ENCODE data around the gene TNFRSF19.

TNFRSF19 gene

GRCh38 chr13:23609874-23610576 is 39.8 kb downstream of the TNFRSF19 start:
- Histone ChIP-seq H2BK120ac (ENCODE audit: insufficient read depth, low read length, poor library complexity) (no peak overlapping the region), H3K18ac (ENCODE audit: low read length) (no peak overlapping the region), H3K36me3 (ENCODE audit: control insufficient read depth in 1 of 2, insufficient read depth in 2 of 2, low read length in 2 of 2) (peaks cover 16 to 18% of the 10 kb centered on the region in 2 experiments), H4K91ac (ENCODE audit: low read depth, low read length) (no peak overlapping the region), H2BK5ac (ENCODE audit: low read depth, low read length, poor library complexity) (no peak overlapping the region), H3K4me2 (ENCODE audit: low read length) (no peak overlapping the region), H3K27me3 (ENCODE audit: insufficient read depth, low read length) (no peaks in the 10 kb centered on the region), H3K4ac (ENCODE audit: low read depth, low read length) (no peak overlapping the region), H3K79me2 (ENCODE audit: control insufficient read depth, insufficient read depth, low read length, poor library complexity) (no peaks in the 10 kb centered on the region), H3K4me1 (ENCODE audit: control insufficient read depth in 1 of 2, insufficient read depth in 2 of 2, low read length in 2 of 2) (peaks cover 0 to 2% of the 10 kb centered on the region in 2 experiments), H4K12ac (ENCODE audit: low read depth, low read length) (no peak overlapping the region), H3K14ac (ENCODE audit: low read length) (no peak overlapping the region), H3K9me3 (ENCODE audit: insufficient read depth, low read depth, low read length) (no peaks in the 10 kb centered on the region), H3K23ac (ENCODE audit: low read length) (no peak overlapping the region), H3K79me1 (ENCODE audit: low read length) (no peaks in the 10 kb centered on the region), H3K27ac (ENCODE audit: low read depth, low read length) (no peak overlapping the region), H2AFZ (ENCODE audit: insufficient read depth, low read length, poor library complexity) (no peak overlapping the region), H3K9ac (ENCODE audit: low read length) (no peak overlapping the region), H4K8ac (ENCODE audit: low read depth, low read length) (no peak overlapping the region), H2BK12ac (ENCODE audit: low read length) (no peak overlapping the region), H3K4me3 (ENCODE audit: low read depth, low read length) (no peak overlapping the region), H2AK5ac (ENCODE audit: low read length) (no peak overlapping the region)
- WGBS (ENCODE audit: extremely low coverage, insufficient coverage, insufficient read length), result no CpG with 5 or more reads among the region's 3 CpGs
- no peak for DNase-seq

DNA sequence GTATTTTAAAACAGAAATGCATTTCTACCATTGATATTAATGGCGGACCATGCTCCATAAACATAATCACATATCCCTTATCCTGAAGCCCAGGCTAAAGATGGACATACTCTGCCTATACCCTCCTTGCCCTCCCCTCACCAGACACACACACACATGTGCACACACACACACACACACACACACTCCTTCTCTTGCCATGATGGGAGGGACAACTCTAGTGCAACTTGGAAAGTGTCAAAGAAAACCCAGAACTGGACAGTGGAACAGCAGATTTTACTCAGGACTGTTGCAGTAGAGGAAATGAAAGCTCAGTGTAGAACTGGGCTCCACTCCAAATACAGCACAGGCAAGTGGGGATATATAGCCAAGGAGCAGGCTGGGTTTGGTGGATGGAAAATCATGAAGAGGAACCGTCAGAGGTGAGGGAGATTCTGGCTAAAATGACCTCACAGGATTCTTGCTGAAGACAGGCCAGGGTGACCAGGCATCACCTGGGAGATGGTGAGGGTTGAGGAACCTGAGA is 40.8 kb downstream of the TNFRSF19 start:
- Histone ChIP-seq H3K4me1 (ENCODE audit: control insufficient read depth in 1 of 2, insufficient read depth in 2 of 2, low read length in 2 of 2) (peaks cover 0 to 5% of the 10 kb centered on the region in 2 experiments), H2BK12ac (ENCODE audit: low read length) (no peak overlapping the region), H3K23ac (ENCODE audit: low read length) (no peak overlapping the region), H3K4me2 (ENCODE audit: low read length) (no peak overlapping the region), H3K14ac (ENCODE audit: low read length) (no peak overlapping the region), H2BK5ac (ENCODE audit: low read depth, low read length, poor library complexity) (no peak overlapping the region), H3K9me3 (ENCODE audit: insufficient read depth, low read depth, low read length) (no peaks in the 10 kb centered on the region), H3K9ac (ENCODE audit: low read length) (no peak overlapping the region), H3K36me3 (ENCODE audit: control insufficient read depth in 1 of 2, insufficient read depth in 2 of 2, low read length in 2 of 2) (peaks cover 19 to 23% of the 10 kb centered on the region in 2 experiments), H2AK5ac (ENCODE audit: low read length) (no peak overlapping the region), H3K27me3 (ENCODE audit: insufficient read depth, low read length) (no peaks in the 10 kb centered on the region), H3K18ac (ENCODE audit: low read length) (no peak overlapping the region), H2AFZ (ENCODE audit: insufficient read depth, low read length, poor library complexity) (no peak overlapping the region), H4K8ac (ENCODE audit: low read depth, low read length) (no peak overlapping the region), H4K91ac (ENCODE audit: low read depth, low read length) (no peak overlapping the region), H4K12ac (ENCODE audit: low read depth, low read length) (no peak overlapping the region), H3K4me3 (ENCODE audit: low read depth, low read length) (no peak overlapping the region), H2BK120ac (ENCODE audit: insufficient read depth, low read length, poor library complexity) (no peak overlapping the region), H3K79me2 (ENCODE audit: control insufficient read depth, insufficient read depth, low read length, poor library complexity) (no peaks in the 10 kb centered on the region), H3K27ac (ENCODE audit: low read depth, low read length) (no peak overlapping the region), H3K79me1 (ENCODE audit: low read length) (no peaks in the 10 kb centered on the region), H3K4ac (ENCODE audit: low read depth, low read length) (no peak overlapping the region)
- WGBS (ENCODE audit: extremely low coverage, insufficient coverage, insufficient read length), result no CpG with 5 or more reads among the region's 2 CpGs
- no peak for DNase-seq

- no peak overlapping the region for H2BK5ac ChIP-seq (ENCODE audit: low read depth, low read length, poor library complexity)
- no peak overlapping the region for H3K4ac ChIP-seq (ENCODE audit: low read depth, low read length)
- no peak overlapping the region for H3K23ac ChIP-seq (ENCODE audit: low read length)
- H4K8ac ChIP-seq (ENCODE audit: low read depth, low read length), result no peak overlapping the region
- no peak overlapping the region for H2AFZ ChIP-seq (ENCODE audit: insufficient read depth, low read length, poor library complexity)
- no peak overlapping the region for H2AK5ac ChIP-seq (ENCODE audit: low read length)
- peaks cover 4 to 9% of the 10 kb centered on the region in 2 experiments for H3K4me1 ChIP-seq (ENCODE audit: control insufficient read depth in 1 of 2, insufficient read depth in 2 of 2, low read length in 2 of 2)
- H4K12ac ChIP-seq (ENCODE audit: low read depth, low read length), result no peak overlapping the region
- H3K36me3 ChIP-seq (ENCODE audit: control insufficient read depth in 1 of 2, insufficient read depth in 2 of 2, low read length in 2 of 2), result peaks cover 23 to 32% of the 10 kb centered on the region in 2 experiments
- H2BK120ac ChIP-seq (ENCODE audit: insufficient read depth, low read length, poor library complexity), result no peak overlapping the region
- H3K4me3 ChIP-seq (ENCODE audit: low read depth, low read length), result no peak overlapping the region
- no peak overlapping the region for H3K18ac ChIP-seq (ENCODE audit: low read length)
- H3K27ac ChIP-seq (ENCODE audit: low read depth, low read length), result no peak overlapping the region
- no CpG with 5 or more reads among the region's 1 CpG for WGBS (ENCODE audit: extremely low coverage, insufficient coverage, insufficient read length)
- H3K27me3 ChIP-seq (ENCODE audit: insufficient read depth, low read length), result no peaks in the 10 kb centered on the region
- no peak overlapping the region for H3K9ac ChIP-seq (ENCODE audit: low read length)
- H3K79me1 ChIP-seq (ENCODE audit: low read length), result no peaks in the 10 kb centered on the region
- H3K4me2 ChIP-seq (ENCODE audit: low read length), result no peak overlapping the region
- no peaks in the 10 kb centered on the region for H3K79me2 ChIP-seq (ENCODE audit: control insufficient read depth, insufficient read depth, low read length, poor library complexity)
- H4K91ac ChIP-seq (ENCODE audit: low read depth, low read length), result no peak overlapping the region
- no peak for DNase-seq
- no peak overlapping the region for H2BK12ac ChIP-seq (ENCODE audit: low read length)
- no peak overlapping the region for H3K14ac ChIP-seq (ENCODE audit: low read length)
- no peaks in the 10 kb centered on the region for H3K9me3 ChIP-seq (ENCODE audit: insufficient read depth, low read depth, low read length)
Observed at GRCh38 chr13:23612182-23612581, 42.0 kb downstream of the TNFRSF19 start.

DNA sequence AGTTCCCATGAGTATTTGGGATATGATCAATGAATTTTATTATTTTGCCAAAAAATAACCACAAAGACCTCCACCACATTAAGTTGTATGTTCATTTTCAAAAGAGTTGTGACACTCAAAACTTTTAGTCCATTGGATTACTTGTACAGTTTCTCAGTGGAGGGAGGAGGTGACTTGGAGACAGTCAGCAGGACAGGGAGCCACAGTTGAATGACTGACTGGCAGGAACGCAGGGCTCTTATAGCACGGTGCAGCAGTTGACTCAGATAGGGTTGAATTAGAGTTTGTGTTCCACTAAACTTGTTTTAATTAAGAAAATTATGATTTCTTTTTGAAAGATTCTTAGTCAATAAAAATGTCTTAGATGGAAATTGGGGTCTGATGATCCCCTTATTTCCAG is 42.5 kb downstream of the TNFRSF19 start:
- Histone ChIP-seq H4K12ac (ENCODE audit: low read depth, low read length) (no peak overlapping the region), H3K79me2 (ENCODE audit: control insufficient read depth, insufficient read depth, low read length, poor library complexity) (no peaks in the 10 kb centered on the region), H3K14ac (ENCODE audit: low read length) (no peak overlapping the region), H3K36me3 (ENCODE audit: control insufficient read depth in 1 of 2, insufficient read depth in 2 of 2, low read length in 2 of 2) (peaks cover 24 to 34% of the 10 kb centered on the region in 2 experiments), H3K4me2 (ENCODE audit: low read length) (no peak overlapping the region), H3K23ac (ENCODE audit: low read length) (no peak overlapping the region), H3K27ac (ENCODE audit: low read depth, low read length) (no peak overlapping the region), H4K8ac (ENCODE audit: low read depth, low read length) (no peak overlapping the region), H2AFZ (ENCODE audit: insufficient read depth, low read length, poor library complexity) (no peak overlapping the region), H3K4ac (ENCODE audit: low read depth, low read length) (no peak overlapping the region), H2BK5ac (ENCODE audit: low read depth, low read length, poor library complexity) (no peak overlapping the region), H3K4me1 (ENCODE audit: control insufficient read depth in 1 of 2, insufficient read depth in 2 of 2, low read length in 2 of 2) (peaks cover 6 to 13% of the 10 kb centered on the region in 2 experiments), H3K79me1 (ENCODE audit: low read length) (no peaks in the 10 kb centered on the region), H2BK12ac (ENCODE audit: low read length) (no peak overlapping the region), H3K18ac (ENCODE audit: low read length) (no peak overlapping the region), H3K9me3 (ENCODE audit: insufficient read depth, low read depth, low read length) (no peaks in the 10 kb centered on the region), H3K4me3 (ENCODE audit: low read depth, low read length) (no peak overlapping the region), H2AK5ac (ENCODE audit: low read length) (no peak overlapping the region), H2BK120ac (ENCODE audit: insufficient read depth, low read length, poor library complexity) (no peak overlapping the region), H3K9ac (ENCODE audit: low read length) (no peak overlapping the region), H4K91ac (ENCODE audit: low read depth, low read length) (no peak overlapping the region), H3K27me3 (ENCODE audit: insufficient read depth, low read length) (no peaks in the 10 kb centered on the region)
- no peak for DNase-seq
- no CpG with 5 or more reads among the region's 2 CpGs for WGBS (ENCODE audit: extremely low coverage, insufficient coverage, insufficient read length)
